ENCODE measurements around the gene SLC51B.

Gene SLC51B

GRCh38 chr15:65082303-65082953 lies 37.2 kb downstream of the SLC51B start:
- H3K79me2 ChIP-seq (ENCODE audit: low read length): no peaks in the 10 kb centered on the region
- H3K27me3 ChIP-seq (ENCODE audit: low read depth, low read length): peaks cover 46% of the 10 kb centered on the region
- H3K27ac ChIP-seq (ENCODE audit: low read length): no peak overlapping the region
- no peaks in the 10 kb centered on the region for H3K4me1 ChIP-seq (ENCODE audit: low read length)
- H2AFZ ChIP-seq (ENCODE audit: low read depth, low read length): no peak overlapping the region
- no peaks in the 10 kb centered on the region for H3K9me3 ChIP-seq (ENCODE audit: insufficient read depth, low read length)
- H4K20me1 ChIP-seq (ENCODE audit: insufficient read depth, low read length): no peaks in the 10 kb centered on the region
- H3K36me3 ChIP-seq (replicated peaks; ENCODE audit: low read depth, low read length): no peaks in the 10 kb centered on the region
- TF ChIP-seq CTCF (IDR thresholded peaks at IDR 0.05; ENCODE audit: low read depth, low read length): no peak
- no peak for TF ChIP-seq EZH2phosphoT487 (IDR thresholded peaks at IDR 0.05; ENCODE audit: low read depth)
- H3K4me3 ChIP-seq (ENCODE audit: low read length): no peak overlapping the region
- no peak overlapping the region for H3K4me2 ChIP-seq (ENCODE audit: low read length)
- no peak overlapping the region for H3K9ac ChIP-seq (ENCODE audit: low read length)

GRCh38 chr15:65083262-65083701 lies 38.1 kb downstream of the SLC51B start:
- no peaks in the 10 kb centered on the region for H3K36me3 ChIP-seq (replicated peaks; ENCODE audit: low read depth, low read length)
- no peak overlapping the region for H3K9ac ChIP-seq (ENCODE audit: low read length)
- no peaks in the 10 kb centered on the region for H4K20me1 ChIP-seq (ENCODE audit: insufficient read depth, low read length)
- H3K79me2 ChIP-seq (ENCODE audit: low read length): no peaks in the 10 kb centered on the region
- H3K27me3 ChIP-seq (ENCODE audit: low read depth, low read length): peaks cover 46% of the 10 kb centered on the region
- H3K4me1 ChIP-seq (ENCODE audit: low read length): no peaks in the 10 kb centered on the region
- no peak overlapping the region for H3K4me2 ChIP-seq (ENCODE audit: low read length)
- no peak for TF ChIP-seq CTCF (IDR thresholded peaks at IDR 0.05; ENCODE audit: low read depth, low read length)
- TF ChIP-seq EZH2phosphoT487 (IDR thresholded peaks at IDR 0.05; ENCODE audit: low read depth): no peak
- no peak overlapping the region for H3K27ac ChIP-seq (ENCODE audit: low read length)
- H2AFZ ChIP-seq (ENCODE audit: low read depth, low read length): no peak overlapping the region
- H3K4me3 ChIP-seq (ENCODE audit: low read length): no peak overlapping the region
- no peaks in the 10 kb centered on the region for H3K9me3 ChIP-seq (ENCODE audit: insufficient read depth, low read length)

GRCh38 chr15:65084500-65085206 lies 39.5 kb downstream of the SLC51B start:
- Histone ChIP-seq H2AFZ (ENCODE audit: low read depth, low read length) (no peak overlapping the region), H3K9ac (ENCODE audit: low read length) (no peak overlapping the region), H3K27ac (ENCODE audit: low read length) (no peak overlapping the region), H3K4me2 (ENCODE audit: low read length) (no peak overlapping the region), H3K27me3 (ENCODE audit: low read depth, low read length) (peaks cover 44% of the 10 kb centered on the region), H3K4me3 (ENCODE audit: low read length) (no peak overlapping the region), H3K79me2 (ENCODE audit: low read length) (no peaks in the 10 kb centered on the region), H3K9me3 (ENCODE audit: insufficient read depth, low read length) (no peaks in the 10 kb centered on the region), H4K20me1 (ENCODE audit: insufficient read depth, low read length) (no peaks in the 10 kb centered on the region), H3K36me3 (replicated peaks; ENCODE audit: low read depth, low read length) (no peaks in the 10 kb centered on the region), H3K4me1 (ENCODE audit: low read length) (no peaks in the 10 kb centered on the region)
- TF ChIP-seq EZH2phosphoT487 (IDR thresholded peaks at IDR 0.05; ENCODE audit: low read depth) (no peak), CTCF (IDR thresholded peaks at IDR 0.05; ENCODE audit: low read depth, low read length) (no peak)

- H2AFZ ChIP-seq (ENCODE audit: low read depth, low read length): no peak overlapping the region
- no peak overlapping the region for H3K4me2 ChIP-seq (ENCODE audit: low read length)
- no peak overlapping the region for H3K27ac ChIP-seq (ENCODE audit: low read length)
- peaks cover 44% of the 10 kb centered on the region for H3K27me3 ChIP-seq (ENCODE audit: low read depth, low read length)
- no peak for TF ChIP-seq CTCF (IDR thresholded peaks at IDR 0.05; ENCODE audit: low read depth, low read length)
- TF ChIP-seq EZH2phosphoT487 (IDR thresholded peaks at IDR 0.05; ENCODE audit: low read depth): no peak
- no peak overlapping the region for H3K4me3 ChIP-seq (ENCODE audit: low read length)
- H3K79me2 ChIP-seq (ENCODE audit: low read length): no peaks in the 10 kb centered on the region
- H3K4me1 ChIP-seq (ENCODE audit: low read length): no peaks in the 10 kb centered on the region
- no peaks in the 10 kb centered on the region for H3K9me3 ChIP-seq (ENCODE audit: insufficient read depth, low read length)
- H4K20me1 ChIP-seq (ENCODE audit: insufficient read depth, low read length): no peaks in the 10 kb centered on the region
- no peaks in the 10 kb centered on the region for H3K36me3 ChIP-seq (replicated peaks; ENCODE audit: low read depth, low read length)
- no peak overlapping the region for H3K9ac ChIP-seq (ENCODE audit: low read length)
These were observed 40.1 kb downstream of the SLC51B start for GRCh38 chr15:65085207-65085753.
